GM12878 (cell line): ENCODE measurements around the gene ARPC1B. TPM values are rescaled to one million over a fixed set of nuclear protein-coding genes. Genes with fewer than 3 reads are reported as not detected.

Experiments used
- ATF7 ChIP-seq: fragments of 450-650 bp; IDR thresholded peaks from 2 replicates; pipeline ENCODE4 v1.6.1; 2016; ENCODE audit warnings: low read depth, mild to moderate bottlenecking
- BHLHE40 ChIP-seq, 2 experiments: fragments of 450-650 bp in 1 of 2; IDR thresholded peaks; 2 replicates each; pipeline ENCODE4 v1.6.1; 2011 to 2017; ENCODE audit warnings: low read depth in 2 of 2, borderline replicate concordance in 1 of 2, improper control_type of control experiment in 1 of 2, low read length in 1 of 2, mild to moderate bottlenecking in 1 of 2
- CEBPB ChIP-seq, 2 experiments: fragments of 150-350 bp in 1 of 2; IDR thresholded peaks; 2 replicates each; pipeline ENCODE4 v1.6.1; 2012 to 2014; ENCODE audit warnings: low read depth in 2 of 2, low read length in 2 of 2, borderline replicate concordance in 1 of 2, inconsistent platforms in 1 of 2
- E2F4 ChIP-seq: IDR thresholded peaks from 2 replicates; pipeline ENCODE4 v1.6.1; 2012; ENCODE audit warnings: low read depth, low read length, improper control_type of control experiment
- EED ChIP-seq: sonication (generic); IDR thresholded peaks from 2 replicates; pipeline ENCODE4 v1.6.1; 2016; ENCODE audit warnings: antibody characterized with exemption, low read depth
- ELK1 ChIP-seq: IDR thresholded peaks from 2 replicates; pipeline ENCODE4 v1.6.1; 2012; ENCODE audit warnings: low read depth, low read length, improper control_type of control experiment
- ETV6 ChIP-seq, 2 experiments: fragments of 450-650 bp in 1 of 2; IDR thresholded peaks in 1 of 2; conservative IDR thresholded peaks in 1 of 2; 2 replicates each; pipeline ENCODE4 v1.6.1; 2014; ENCODE audit warnings: antibody characterized with exemption in 1 of 2, borderline replicate concordance in 1 of 2, low read depth in 1 of 2, mild to moderate bottlenecking in 1 of 2, moderate library complexity in 1 of 2
- IRF4 ChIP-seq: IDR thresholded peaks from 2 replicates; pipeline ENCODE4 v1.6.1; 2011; ENCODE audit warnings: low read depth, low read length
- JUND ChIP-seq: IDR thresholded peaks from 2 replicates; pipeline ENCODE4 v1.6.1; 2012; ENCODE audit warnings: low read depth, mild to moderate bottlenecking, low read length, improper control_type of control experiment, moderate library complexity
- MLLT1 ChIP-seq: fragments of 450-650 bp; IDR thresholded peaks from 2 replicates; pipeline ENCODE4 v1.6.1; 2016; ENCODE audit warnings: mild to moderate bottlenecking
- MXI1 ChIP-seq: fragments of 150-350 bp; IDR thresholded peaks from 2 replicates; pipeline ENCODE4 v1.6.1; 2011; ENCODE audit warnings: low read depth, mild to moderate bottlenecking, inconsistent platforms, low read length, improper control_type of control experiment
- MYB ChIP-seq: fragments of 150-350 bp; IDR thresholded peaks from 2 replicates; pipeline ENCODE4 v1.6.1; 2014; ENCODE audit warnings: mild to moderate bottlenecking, low read depth, low read length, borderline replicate concordance
- NR2C1 ChIP-seq: fragments of 450-650 bp; IDR thresholded peaks from 2 replicates; pipeline ENCODE4 v1.6.1; 2017; ENCODE audit warnings: antibody characterized with exemption, mild to moderate bottlenecking, moderate library complexity
- POLR2AphosphoS2 ChIP-seq: IDR thresholded peaks from 2 replicates; pipeline ENCODE4 v1.6.1; 2011; ENCODE audit warnings: low read depth, mild to moderate bottlenecking, low read length, improper control_type of control experiment, moderate library complexity
- POLR2AphosphoS5 ChIP-seq: IDR thresholded peaks from 2 replicates; pipeline ENCODE4 v1.6.1; 2011; ENCODE audit warnings: mild to moderate bottlenecking, low read length, inconsistent platforms
- POU2F2 ChIP-seq: IDR thresholded peaks from 3 replicates; pipeline ENCODE4 v1.6.1; 2011; ENCODE audit warnings: low read depth, mild to moderate bottlenecking, low read length, borderline replicate concordance
- RB1 ChIP-seq: fragments of 450-650 bp; formaldehyde crosslinking; IDR thresholded peaks from 2 replicates; pipeline ENCODE4 v1.6.1; 2017; ENCODE audit warnings: mild to moderate bottlenecking, borderline replicate concordance
- RCOR1 ChIP-seq: conservative IDR thresholded peaks from 2 replicates; pipeline ENCODE4 v1.6.1; 2012; ENCODE audit warnings: low read depth, low read length, improper control_type of control experiment
- SIN3A ChIP-seq: IDR thresholded peaks from 2 replicates; pipeline ENCODE4 v1.6.1; 2012; ENCODE audit warnings: low read depth, low read length, improper control_type of control experiment
- SREBF2 ChIP-seq: IDR thresholded peaks from 2 replicates; pipeline ENCODE4 v1.6.1; 2012; ENCODE audit warnings: mild to moderate bottlenecking, low read length
- TARDBP ChIP-seq: IDR thresholded peaks from 2 replicates; pipeline ENCODE4 v1.6.1; 2016; ENCODE audit warnings: borderline replicate concordance
- TCF7 ChIP-seq: IDR thresholded peaks from 2 replicates; pipeline ENCODE4 v1.6.1; 2014; ENCODE audit warnings: antibody characterized with exemption, borderline replicate concordance
- YY1 ChIP-seq: IDR thresholded peaks from 2 replicates; pipeline ENCODE4 v1.6.1; 2011; ENCODE audit warnings: low read depth, mild to moderate bottlenecking, low read length
- ZBTB33 ChIP-seq: fragments of 450-650 bp; IDR thresholded peaks from 2 replicates; pipeline ENCODE4 v1.6.1; 2017; ENCODE audit warnings: mild to moderate bottlenecking
- ZNF622 ChIP-seq: fragments of 450-650 bp; IDR thresholded peaks from 2 replicates; pipeline ENCODE4 v1.6.1; 2017; ENCODE audit warnings: mild to moderate bottlenecking, inconsistent platforms
- polyA plus RNA-seq, 11 experiments: library from polyadenylated mRNA; depleted of rRNA in 4 of 11; unstranded in 6 of 11; stranded (reverse) in 5 of 11; fragments of >200 nt; fragmentation: Nextera tagmentation in 4 of 11; fragmentation: Illumina TruSeq in 1 of 11; extraction: Ambion mirVana in 4 of 11; extraction: Trizol in 1 of 11; gene quantifications; 1 replicate in 1 of 11; 2 replicates in 10 of 11; pipeline versions ENCODE4 v1.2.1 to v1.2.3, GENCODE V29; 2011 to 2016; ENCODE audit warnings: inconsistent platforms in 2 of 11, missing spikeins in 2 of 11, low read depth in 1 of 11
- total RNA-seq, 4 experiments: library from RNA; depleted of rRNA in 3 of 4; stranded (reverse); fragments of >200 nt in 3 of 4; fragmentation: Illumina TruSeq in 1 of 4; extraction: Trizol in 1 of 4; gene quantifications; 2 replicates each; pipeline versions ENCODE4 v1.2.1 to v1.2.3, GENCODE V29; 2013 to 2021

The ARPC1B gene
- total and polyA plus RNA-seq, 10 of the 15 experiments (the other 5 are each of a cell fraction or from before 2014, with no cell fraction given): 14.1 to 762 (median 387) TPM

GRCh38 chr7:99408379-99409191 is 34.1 kb downstream of the ARPC1B start, which contains the start of the genes BUD31 and PDAP1 (continued):
- TF ChIP-seq BHLHE40 (IDR thresholded peaks at IDR 0.05; ENCODE audit: borderline replicate concordance in 1 of 2, low read depth in 2 of 2, low read length in 1 of 2) (peak; percentile 40 to 61; a peak in 3 of 4 replicates), JUND (peak; percentile 90), POLR2AphosphoS2 (peak; percentile 93), ELK1 (peak; percentile 94), MYB (peak; percentile 97), SIN3A (no peak; the same call in 1 of the 2 replicates), CEBPB (IDR thresholded peaks at IDR 0.05; ENCODE audit: borderline replicate concordance in 1 of 2, low read depth in 2 of 2, low read length in 2 of 2) (peak in 1 of 2 experiments; percentile 99; a peak in 2 of 4 replicates), MLLT1 (peak; percentile 76), NR2C1 (peak; percentile 98), E2F4 (no peak), RCOR1 (no peak), SREBF2 (peak; percentile 60; the same call in 1 of the 2 replicates), MXI1 (0 out of 2 replicates have a peak, but pooled peaks have one; percentile 26), ATF7 (peak; percentile 99), TARDBP (no peak), POU2F2 (peak; percentile 66; the same call in 2 of the 3 replicates), ETV6 (conservative IDR thresholded peaks at IDR 0.05 in 1 of 2, IDR thresholded peaks at IDR 0.05 in 1 of 2; ENCODE audit: borderline replicate concordance in 1 of 2, low read depth in 1 of 2) (peak in 1 of 2 experiments; percentile 11; a peak in 1 of 4 replicates), ZNF622 (no peak), EED (0 out of 2 replicates have a peak, but pooled peaks have one; percentile 21), RB1 (peak; percentile 92), TCF7 (no peak), IRF4 (peak; percentile 5; the same call in 1 of the 2 replicates), ZBTB33 (peak; percentile 75; the same call in 1 of the 2 replicates), POLR2AphosphoS5 (peak; percentile 99), YY1 (peak; percentile 21; the same call in 1 of the 2 replicates)
